Skeletal muscle cell (primary cell): ENCODE results near the gene LPCAT4.

Experiments
- DNase-seq: peaks from one replicate; pipeline ENCODE4 v3.0.0-alpha.2; 2010; ENCODE audit warnings: low read depth
- H3K4me3 ChIP-seq: 2 replicates; pipeline ENCODE4 v1.5.1; 2011; ENCODE audit warnings: low read depth, mild to moderate bottlenecking, control low read depth, low read length, moderate library complexity

The LPCAT4 gene

DNA sequence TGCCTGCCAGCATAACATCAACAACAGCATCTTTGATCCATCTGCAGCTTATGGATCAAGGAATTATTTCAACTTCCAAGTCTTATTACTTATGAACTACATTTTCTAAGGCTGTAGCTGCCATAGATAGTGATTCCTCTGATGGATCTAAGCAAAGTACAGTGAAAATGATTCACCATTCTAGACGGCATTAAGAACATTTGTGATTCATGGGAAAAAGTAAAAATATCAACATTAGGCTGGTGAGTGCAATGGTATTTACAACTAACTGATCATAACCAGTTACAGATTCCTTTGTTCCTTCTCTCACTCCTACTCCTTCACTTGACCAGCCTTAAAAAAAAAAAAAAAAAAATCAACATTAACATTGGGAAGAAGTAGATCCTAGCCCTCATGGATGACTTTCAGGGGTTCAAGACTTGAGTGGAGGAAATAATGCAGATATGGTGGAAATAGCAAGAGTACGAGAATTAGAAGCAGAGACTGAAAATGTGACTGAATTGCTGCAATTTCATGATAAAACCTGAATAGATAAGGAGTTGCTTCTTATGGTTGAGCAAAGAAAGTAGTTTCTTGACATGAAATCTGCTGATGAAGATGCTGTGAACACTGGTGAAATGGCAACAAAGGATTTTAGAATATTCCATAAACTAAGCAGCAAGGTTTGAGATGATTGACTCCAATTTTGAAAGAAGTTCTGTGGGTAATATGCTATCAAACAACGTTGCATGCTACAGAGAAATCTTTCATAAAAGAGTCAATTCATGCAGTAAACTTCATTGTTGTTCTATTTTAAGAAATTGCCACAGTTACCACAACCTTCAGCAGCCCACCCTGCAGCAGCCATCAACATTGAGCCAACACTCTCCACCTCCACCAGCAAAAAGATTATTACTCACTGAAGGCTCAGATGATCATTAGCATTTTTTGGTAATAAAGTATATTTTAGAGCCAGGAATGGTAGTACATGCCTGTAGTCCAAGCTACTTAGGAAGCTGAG, 52.2 kb downstream of the LPCAT4 start:
- DNase-seq, result no peak
- H3K4me3 ChIP-seq, result no peak overlapping the region

GRCh38 chr15:34311563-34311962, 55.4 kb downstream of the LPCAT4 start:
- DNase-seq, result no peak
- H3K4me3 ChIP-seq, result no peak overlapping the region
